Measurements from ENCODE around the gene ETFB. TPM values are rescaled to one million over a fixed set of nuclear protein-coding genes. Genes with fewer than 3 reads are reported as not detected.
A peak's percentile ranks its signal among the peaks of the same experiment; 100 is the strongest.

ETFB gene
- total and polyA plus RNA-seq, 10 of the 15 experiments (the other 5 are each of a cell fraction or from before 2014, with no cell fraction given) = 15.1 to 166 (median 87.8) TPM

GRCh38 chr19:51296336-51297093, 69.7 kb downstream of the ETFB start:
- ChIA-PET RAD21 (ENCODE audit: unreplicated experiment) (no interaction called here), SMC1A (ENCODE audit: uncharacterized antibody, unreplicated experiment) (no interaction called here), CTCF (interaction anchor here (0.8 kb wide), 1 partner anchor 151 kb away, joined by 4 read pairs; no protein-coding TSS in a partner anchor), POLR2A (no interaction called here)
- FAIRE-seq = no peak
- WGBS (ENCODE audit: insufficient coverage, insufficient replicate concordance, low lambda C conversion rate, missing lambda C conversion rate) = 18% methylated on average over 9 of the region's 9 CpGs
- Histone ChIP-seq H3K4me2 (ENCODE audit: control insufficient read depth, insufficient read depth) (no peak overlapping the region), H3K4me1 (ENCODE audit: control insufficient read depth, insufficient read depth, low read length) (no peaks in the 10 kb centered on the region), H4K20me1 (ENCODE audit: control insufficient read depth, insufficient read depth) (no peaks in the 10 kb centered on the region), H3K79me2 (ENCODE audit: control insufficient read depth, insufficient read depth, low read length) (no peaks in the 10 kb centered on the region), H3K9me3 (replicated peaks; ENCODE audit: control insufficient read depth, insufficient read depth, low read length) (no peaks in the 10 kb centered on the region), H3K27ac (ENCODE audit: control insufficient read depth, insufficient read depth) (no peak overlapping the region), H3K9ac (ENCODE audit: control insufficient read depth, insufficient read depth, low read length) (no peak overlapping the region), H3K27me3 (replicated peaks in 1 of 2; ENCODE audit: control insufficient read depth in 2 of 2, insufficient read depth in 2 of 2, low read length in 1 of 2) (peaks cover 0 to 3% of the 10 kb centered on the region in 2 experiments; a peak in 2 of 4 replicates), H2AFZ (ENCODE audit: control insufficient read depth, low read depth, low read length) (no peak overlapping the region), H3K4me3 (no peak overlapping the region), H3K36me3 (ENCODE audit: control insufficient read depth in 2 of 2, insufficient read depth in 2 of 2, low read length in 1 of 2) (no peaks in the 10 kb centered on the region)
- no peak for ATAC-seq
- in situ Hi-C loops (cut with MboI) = no loop called here
- no peak for DNase-seq (ENCODE audit: low read depth, low spot score)
- intact Hi-C loops (cut with micrococcal nuclease; ENCODE audit: unreplicated experiment) = no loop called here
- no TSS peak for BruUV-seq (replicated peaks)
- TF ChIP-seq RAD21 (IDR thresholded peaks at IDR 0.05; ENCODE audit: insufficient read depth, low read depth, low read length) = peak; percentile 39
- TF ChIP-seq CTCF (IDR thresholded peaks at IDR 0.05 in 2 of 3, conservative IDR thresholded peaks at IDR 0.05 in 1 of 3; ENCODE audit: control insufficient read depth in 2 of 3, extremely low read depth in 1 of 3, insufficient read depth in 1 of 3, low read depth in 3 of 3, low read length in 3 of 3) = peak in 1 of 3 experiments; percentile 13; a peak in 1 of 6 replicates
- TF ChIP-seq POLR2AphosphoS2 (IDR thresholded peaks at IDR 0.05; ENCODE audit: low read depth, low read length) = no peak
